PFSK-1 (cell line): ENCODE data around the gene CAB39L.

Experiments used
- POLR2AphosphoS5 ChIP-seq: IDR thresholded peaks from 2 replicates; pipeline ENCODE4 v1.6.1; 2012; ENCODE audit warnings: low read depth, mild to moderate bottlenecking, control low read depth, low read length, moderate library complexity
- TF ChIP-seq, protein P1 (sequence below), 2 experiments: IDR thresholded peaks; 2 replicates each; pipeline versions ENCODE4 v1.6.1 to v1.8.0; 2011 to 2012; ENCODE audit warnings: low read depth in 2 of 2, low read length in 2 of 2, control low read depth in 1 of 2, inconsistent platforms in 1 of 2, mild to moderate bottlenecking in 1 of 2, moderate library complexity in 1 of 2; ENCODE audit not compliant: insufficient read depth in 1 of 2

DNA sequence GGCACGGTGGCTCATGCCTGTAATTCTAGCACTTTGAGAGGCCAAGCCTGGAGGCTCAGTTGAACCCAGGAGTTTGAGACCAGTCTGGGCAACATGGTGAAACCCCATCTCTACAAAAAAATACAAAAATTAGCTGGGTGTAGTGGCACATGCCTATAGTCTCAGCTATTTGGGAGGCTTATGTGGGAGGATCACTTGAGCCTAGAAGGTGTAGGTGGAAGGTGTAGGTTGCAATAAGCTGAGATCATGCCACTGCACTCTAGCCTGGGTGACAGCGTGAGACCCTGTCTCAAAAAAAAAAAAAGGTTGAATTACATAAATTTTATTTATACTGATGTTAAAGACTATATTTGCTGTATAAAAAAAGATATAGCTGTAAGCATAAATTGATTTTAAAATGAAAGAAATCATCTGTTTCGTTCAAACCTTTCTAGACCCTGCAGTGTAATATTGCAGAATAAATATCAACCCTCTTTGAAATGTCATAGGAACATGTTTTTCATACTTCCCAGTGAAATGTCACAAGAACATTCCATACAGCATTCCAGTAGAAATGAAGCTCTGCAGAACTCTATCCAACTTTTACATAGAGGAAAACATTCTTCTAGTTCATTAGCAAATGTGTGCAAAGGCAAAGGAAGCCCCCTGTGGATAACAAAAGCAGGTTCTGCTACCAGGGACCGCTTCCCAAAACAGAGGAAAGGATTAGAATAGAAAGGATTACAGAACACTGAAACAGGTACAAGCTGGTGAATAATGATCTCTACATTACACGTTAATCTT, 76.0 kb downstream of the CAB39L start:
- TF ChIP-seq POLR2AphosphoS5 = no peak
- TF ChIP-seq, protein P1, sequence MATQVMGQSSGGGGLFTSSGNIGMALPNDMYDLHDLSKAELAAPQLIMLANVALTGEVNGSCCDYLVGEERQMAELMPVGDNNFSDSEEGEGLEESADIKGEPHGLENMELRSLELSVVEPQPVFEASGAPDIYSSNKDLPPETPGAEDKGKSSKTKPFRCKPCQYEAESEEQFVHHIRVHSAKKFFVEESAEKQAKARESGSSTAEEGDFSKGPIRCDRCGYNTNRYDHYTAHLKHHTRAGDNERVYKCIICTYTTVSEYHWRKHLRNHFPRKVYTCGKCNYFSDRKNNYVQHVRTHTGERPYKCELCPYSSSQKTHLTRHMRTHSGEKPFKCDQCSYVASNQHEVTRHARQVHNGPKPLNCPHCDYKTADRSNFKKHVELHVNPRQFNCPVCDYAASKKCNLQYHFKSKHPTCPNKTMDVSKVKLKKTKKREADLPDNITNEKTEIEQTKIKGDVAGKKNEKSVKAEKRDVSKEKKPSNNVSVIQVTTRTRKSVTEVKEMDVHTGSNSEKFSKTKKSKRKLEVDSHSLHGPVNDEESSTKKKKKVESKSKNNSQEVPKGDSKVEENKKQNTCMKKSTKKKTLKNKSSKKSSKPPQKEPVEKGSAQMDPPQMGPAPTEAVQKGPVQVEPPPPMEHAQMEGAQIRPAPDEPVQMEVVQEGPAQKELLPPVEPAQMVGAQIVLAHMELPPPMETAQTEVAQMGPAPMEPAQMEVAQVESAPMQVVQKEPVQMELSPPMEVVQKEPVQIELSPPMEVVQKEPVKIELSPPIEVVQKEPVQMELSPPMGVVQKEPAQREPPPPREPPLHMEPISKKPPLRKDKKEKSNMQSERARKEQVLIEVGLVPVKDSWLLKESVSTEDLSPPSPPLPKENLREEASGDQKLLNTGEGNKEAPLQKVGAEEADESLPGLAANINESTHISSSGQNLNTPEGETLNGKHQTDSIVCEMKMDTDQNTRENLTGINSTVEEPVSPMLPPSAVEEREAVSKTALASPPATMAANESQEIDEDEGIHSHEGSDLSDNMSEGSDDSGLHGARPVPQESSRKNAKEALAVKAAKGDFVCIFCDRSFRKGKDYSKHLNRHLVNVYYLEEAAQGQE (IDR thresholded peaks at IDR 0.05; ENCODE audit: insufficient read depth in 1 of 2, low read depth in 2 of 2, low read length in 2 of 2) = no peak
